ENCODE results near the gene GPRC5C. TPM values are rescaled to one million over a fixed set of nuclear protein-coding genes. Genes with fewer than 3 reads are reported as not detected.
A peak's percentile ranks its signal among the peaks of the same experiment; 100 is the strongest.

Gene GPRC5C
- total RNA-seq, 2 experiments from 2014 or later, result 0.68 to 1.2 TPM

DNA sequence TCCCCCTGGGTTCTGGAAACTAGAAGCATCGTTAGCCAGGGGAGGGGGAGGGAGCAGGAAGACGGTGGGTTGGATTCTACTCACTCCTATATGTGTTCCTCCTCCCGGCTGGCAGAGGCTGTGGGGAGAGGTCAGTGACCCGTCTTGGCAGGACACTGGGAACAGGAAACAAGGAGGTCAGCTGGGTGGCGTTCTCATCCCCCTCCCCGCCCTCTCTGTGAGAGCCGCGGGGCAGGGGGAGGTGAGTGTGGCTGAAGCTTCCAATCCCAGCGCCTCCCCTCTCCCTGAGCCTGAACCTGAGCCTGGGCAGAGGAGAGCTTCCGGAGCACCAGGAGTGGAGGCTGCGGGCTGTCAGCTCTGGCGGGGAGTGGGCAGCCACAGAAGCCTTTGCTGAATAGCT is 12.5 kb downstream of the GPRC5C start:
- Mint-ChIP-seq H3K27me3 (peaks cover 14% of the 10 kb centered on the region), H3K4me3 (no peak overlapping the region)
- POLR2A ChIA-PET, result no interaction called here

DNA sequence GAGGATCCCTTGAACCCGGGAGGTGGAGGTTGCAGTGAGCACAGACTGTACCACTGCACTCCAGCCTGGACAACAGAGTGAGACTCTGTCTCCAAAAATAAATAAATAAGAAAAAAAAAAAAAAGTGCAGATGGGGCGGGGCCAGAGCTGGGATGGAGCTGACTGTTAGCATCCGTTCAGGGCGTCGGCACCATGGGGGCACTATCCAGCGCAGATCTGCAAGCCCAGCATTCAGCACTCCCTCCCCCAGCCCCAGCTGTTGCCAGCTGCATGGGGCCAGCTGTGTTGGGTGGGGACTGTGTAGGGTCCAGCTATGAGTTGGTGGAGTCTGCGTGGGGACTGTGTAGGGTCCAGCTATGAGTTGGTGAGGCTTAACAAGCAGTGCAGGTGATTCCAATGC is 13.3 kb downstream of the GPRC5C start:
- ChIA-PET POLR2A (no interaction called here), CTCF (interaction anchor here (0.6 to 1.9 kb wide), 3 partner anchors 8 to 66 kb away, joined by 3 to 7 read pairs (median 5); no protein-coding TSS in a partner anchor)
- H3K27ac Mint-ChIP-seq, result no peak overlapping the region
- H3K36me3 Mint-ChIP-seq (ENCODE audit: low read depth), result peaks cover under 1% of the 10 kb centered on the region
- H3K4me3 Mint-ChIP-seq, result no peak overlapping the region
- peaks cover 2% of the 10 kb centered on the region for H3K4me1 Mint-ChIP-seq
- DNase-seq, result no peak
- H3K9me3 Mint-ChIP-seq, result no peaks in the 10 kb centered on the region
- peaks cover 13% of the 10 kb centered on the region for H3K27me3 Mint-ChIP-seq

More for the DNA sequence above, 12.5 kb downstream of the GPRC5C start:
- CTCF ChIA-PET, result interaction anchor here (1.4 to 1.9 kb wide), 4 partner anchors 8 to 76 kb away, joined by 3 to 7 read pairs (median 4); no protein-coding TSS in a partner anchor
- H3K27ac Mint-ChIP-seq, result no peak overlapping the region
- no peak for DNase-seq
- H3K36me3 Mint-ChIP-seq (ENCODE audit: low read depth), result peaks cover 3% of the 10 kb centered on the region
- H3K9me3 Mint-ChIP-seq, result no peaks in the 10 kb centered on the region
- H3K4me1 Mint-ChIP-seq, result peaks cover 4% of the 10 kb centered on the region

DNA sequence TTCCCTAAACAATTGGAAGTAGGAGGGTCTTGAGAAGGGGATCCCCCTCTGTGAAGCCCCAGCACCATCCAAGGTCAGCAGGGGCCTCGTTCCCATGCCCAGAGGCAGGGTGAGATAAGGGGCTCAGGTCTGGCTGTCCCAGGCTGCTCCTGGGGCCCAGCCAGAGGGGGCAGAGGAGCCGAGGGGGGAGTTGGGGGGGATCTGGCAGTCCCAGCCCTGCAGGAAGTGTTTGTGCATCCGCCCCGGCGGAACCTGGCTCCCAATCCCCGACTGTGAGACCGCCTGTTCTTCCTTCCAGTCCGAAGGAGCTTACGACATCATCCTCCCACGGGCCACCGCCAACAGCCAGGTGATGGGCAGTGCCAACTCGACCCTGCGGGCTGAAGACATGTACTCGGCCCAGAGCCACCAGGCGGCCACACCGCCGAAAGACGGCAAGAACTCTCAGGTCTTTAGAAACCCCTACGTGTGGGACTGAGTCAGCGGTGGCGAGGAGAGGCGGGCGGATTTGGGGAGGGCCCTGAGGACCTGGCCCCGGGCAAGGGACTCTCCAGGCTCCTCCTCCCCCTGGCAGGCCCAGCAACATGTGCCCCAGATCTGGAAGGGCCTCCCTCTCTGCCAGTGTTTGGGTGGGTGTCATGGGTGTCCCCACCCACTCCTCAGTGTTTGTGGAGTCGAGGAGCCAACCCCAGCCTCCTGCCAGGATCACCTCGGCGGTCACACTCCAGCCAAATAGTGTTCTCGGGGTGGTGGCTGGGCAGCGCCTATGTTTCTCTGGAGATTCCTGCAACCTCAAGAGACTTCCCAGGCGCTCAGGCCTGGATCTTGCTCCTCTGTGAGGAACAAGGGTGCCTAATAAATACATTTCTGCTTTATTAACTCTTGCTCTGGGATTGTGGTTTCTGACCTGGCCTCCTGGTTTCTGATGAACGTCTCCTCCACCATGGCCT is 14.9 kb downstream of the GPRC5C start:
- Mint-ChIP-seq H3K4me3 (no peak overlapping the region), H3K9me3 (no peaks in the 10 kb centered on the region), H3K4me1 (peaks cover 7% of the 10 kb centered on the region), H3K36me3 (ENCODE audit: low read depth) (no peaks in the 10 kb centered on the region), H3K27me3 (peaks cover 18% of the 10 kb centered on the region), H3K27ac (no peak overlapping the region)
- no peak for DNase-seq
- ChIA-PET CTCF (interaction anchor here (2.3 to 3.8 kb wide), 3 partner anchors 9 to 68 kb away, joined by 5 to 16 read pairs (median 9); no protein-coding TSS in a partner anchor), POLR2A (no interaction called here)

DNA sequence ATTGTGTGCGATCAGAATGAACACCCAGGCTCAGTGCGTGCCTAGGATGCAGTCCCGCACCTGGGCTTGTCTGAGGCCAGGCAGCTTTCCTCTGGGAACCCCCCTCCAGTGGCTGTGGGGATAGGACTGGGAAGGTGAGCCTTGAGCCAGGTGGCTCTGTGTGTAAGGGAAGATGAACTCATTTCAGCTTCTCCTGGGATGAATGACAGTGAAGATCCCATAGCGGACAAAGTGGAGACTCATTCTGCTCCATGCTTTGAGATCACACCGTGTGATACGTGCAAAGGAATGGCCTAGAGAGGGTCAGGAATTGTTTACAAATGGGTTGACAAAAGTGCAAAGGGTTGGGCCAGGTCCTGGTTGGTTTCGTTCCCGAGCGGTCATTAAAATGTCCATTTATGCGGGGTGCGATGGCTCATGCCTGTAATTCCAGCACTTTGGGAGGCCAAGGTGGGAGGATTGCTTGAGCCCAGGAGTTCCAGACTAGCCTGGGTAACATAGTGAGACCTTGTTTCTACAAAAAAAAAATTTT is 15.8 kb downstream of the GPRC5C start:
- ChIA-PET POLR2A (no interaction called here), CTCF (interaction anchor here (2.3 to 3.8 kb wide), 3 partner anchors 10 to 69 kb away, joined by 5 to 16 read pairs (median 9); no protein-coding TSS in a partner anchor)
- DNase-seq, result no peak
- Mint-ChIP-seq H3K9me3 (no peaks in the 10 kb centered on the region), H3K27me3 (peaks cover 19% of the 10 kb centered on the region), H3K4me1 (peaks cover 15% of the 10 kb centered on the region), H3K4me3 (no peak overlapping the region), H3K36me3 (ENCODE audit: low read depth) (no peaks in the 10 kb centered on the region), H3K27ac (no peak overlapping the region)

DNA sequence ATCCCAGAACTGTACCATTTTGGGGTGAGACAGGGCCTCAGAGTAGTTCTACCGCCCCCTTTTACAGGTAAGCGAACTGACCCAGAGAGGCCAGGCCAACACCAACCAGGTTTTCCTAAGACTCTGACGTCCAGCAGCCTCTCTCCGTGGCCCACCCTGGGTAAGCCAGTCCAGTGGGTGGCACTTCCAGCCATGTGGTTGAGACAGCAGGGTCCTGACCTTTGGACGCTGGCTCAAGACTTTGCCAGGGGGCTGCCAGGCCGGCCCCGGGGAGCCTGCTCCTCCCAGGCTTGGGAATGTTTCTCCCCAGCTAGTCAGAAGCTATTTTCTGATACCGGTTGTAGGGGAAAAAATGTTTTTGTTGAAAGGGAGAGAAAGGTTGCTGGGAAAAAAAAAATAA is 16.9 kb downstream of the GPRC5C start:
- POLR2A ChIA-PET, result interaction anchor here (1.0 kb wide), 1 partner anchor 13 kb away, joined by 3 read pairs; no protein-coding TSS in a partner anchor

DNA sequence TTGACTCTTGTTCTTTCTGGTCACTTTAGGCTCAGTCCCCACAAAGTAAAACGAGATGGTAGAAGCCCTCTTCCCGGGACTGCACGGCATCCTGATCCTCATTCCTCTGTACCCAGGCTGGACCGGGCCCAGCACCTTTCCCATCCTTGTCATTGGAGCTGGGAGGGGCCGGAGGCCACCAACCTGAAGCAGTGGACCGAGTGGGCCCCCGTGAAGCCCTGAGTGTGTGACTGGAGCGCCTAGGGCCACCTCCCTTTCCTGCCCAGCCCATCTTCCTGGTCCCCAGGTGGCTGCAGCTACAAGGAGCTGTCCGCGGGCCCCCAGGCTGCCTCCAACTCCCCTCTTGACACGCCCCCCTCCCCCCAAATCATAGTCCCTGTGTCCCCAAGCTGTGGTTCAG is 17.4 kb downstream of the GPRC5C start:
- ChIA-PET POLR2A (interaction anchor here (1.0 kb wide), 1 partner anchor 13 kb away, joined by 3 read pairs; no protein-coding TSS in a partner anchor), CTCF (interaction anchor here (2.3 to 3.8 kb wide), 2 partner anchors 9 to 11 kb away, joined by 9 to 16 read pairs; no protein-coding TSS in a partner anchor)
- DNase-seq, result no peak
- no peaks in the 10 kb centered on the region for H3K36me3 Mint-ChIP-seq (ENCODE audit: low read depth)
- no peaks in the 10 kb centered on the region for H3K9me3 Mint-ChIP-seq
- peaks cover 25% of the 10 kb centered on the region for H3K27me3 Mint-ChIP-seq
- no peak overlapping the region for H3K27ac Mint-ChIP-seq
- H3K4me3 Mint-ChIP-seq, result no peak overlapping the region
- peaks cover 25% of the 10 kb centered on the region for H3K4me1 Mint-ChIP-seq

More for the DNA sequence above, 16.9 kb downstream of the GPRC5C start:
- CTCF ChIA-PET, result interaction anchor here (2.3 to 3.8 kb wide), 2 partner anchors 9 to 11 kb away, joined by 9 to 16 read pairs; no protein-coding TSS in a partner anchor
- Mint-ChIP-seq H3K27me3 (peaks cover 25% of the 10 kb centered on the region), H3K36me3 (ENCODE audit: low read depth) (no peaks in the 10 kb centered on the region), H3K9me3 (no peaks in the 10 kb centered on the region), H3K4me1 (peaks cover 25% of the 10 kb centered on the region), H3K27ac (no peak overlapping the region), H3K4me3 (no peak overlapping the region)
- DNase-seq, result no peak

DNA sequence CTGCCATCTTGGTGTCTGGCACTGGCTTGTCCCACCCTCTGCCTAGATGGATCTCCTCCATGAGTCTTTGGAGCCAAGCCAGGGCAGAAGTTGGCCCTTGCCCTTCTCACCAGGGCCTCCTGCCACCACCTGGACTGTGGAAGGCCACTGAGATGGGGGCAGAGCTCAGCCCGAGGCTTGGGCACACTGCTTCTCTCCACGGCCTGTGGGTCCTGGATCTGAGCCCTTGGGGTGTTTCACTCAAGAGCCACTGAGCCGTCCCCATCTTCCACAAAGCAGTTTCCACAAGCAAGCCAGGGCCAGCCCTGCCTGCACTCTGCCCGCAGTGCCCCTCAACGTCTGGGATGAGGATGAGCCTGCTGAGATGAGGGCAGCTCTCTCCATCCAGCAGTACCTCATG is 17.9 kb downstream of the GPRC5C start:
- Mint-ChIP-seq H3K9me3 (no peaks in the 10 kb centered on the region), H3K27ac (no peak overlapping the region), H3K4me1 (peaks cover 27% of the 10 kb centered on the region), H3K4me3 (no peak overlapping the region), H3K27me3 (peaks cover 25% of the 10 kb centered on the region), H3K36me3 (ENCODE audit: low read depth) (no peaks in the 10 kb centered on the region)
- ChIA-PET POLR2A (no interaction called here), CTCF (interaction anchor here (3.8 kb wide), 1 partner anchor 12 kb away, joined by 16 read pairs; no protein-coding TSS in a partner anchor)
- DNase-seq, result no peak

DNA sequence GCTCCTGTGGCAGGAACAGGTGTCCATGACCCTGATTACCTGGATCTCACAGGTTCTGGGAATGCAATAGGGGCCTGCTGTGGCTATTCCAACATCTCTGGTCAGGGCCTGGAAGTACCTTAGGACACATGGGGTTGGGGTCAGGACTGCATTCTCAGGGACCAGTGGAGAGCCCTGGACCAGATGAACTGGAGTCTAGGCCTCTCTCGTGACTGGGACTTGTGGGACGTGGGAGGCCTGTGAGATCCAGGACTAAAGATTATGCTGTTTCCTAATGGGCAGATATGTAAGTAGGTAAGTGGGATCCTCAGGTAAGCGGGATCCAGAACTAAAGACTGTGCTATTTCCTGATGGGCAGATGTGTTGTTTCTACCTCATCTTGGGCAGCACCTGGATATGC is 18.3 kb downstream of the GPRC5C start:
- ChIA-PET CTCF (interaction anchor here (0.6 to 11.8 kb wide), 2 partner anchors 11 to 71 kb away, joined by 3 to 128 read pairs; no protein-coding TSS in a partner anchor), POLR2A (no interaction called here)
- Mint-ChIP-seq H3K9me3 (no peaks in the 10 kb centered on the region), H3K36me3 (ENCODE audit: low read depth) (no peaks in the 10 kb centered on the region), H3K4me3 (no peak overlapping the region), H3K4me1 (peaks cover 27% of the 10 kb centered on the region), H3K27me3 (peaks cover 25% of the 10 kb centered on the region), H3K27ac (no peak overlapping the region)
- no peak for DNase-seq

DNA sequence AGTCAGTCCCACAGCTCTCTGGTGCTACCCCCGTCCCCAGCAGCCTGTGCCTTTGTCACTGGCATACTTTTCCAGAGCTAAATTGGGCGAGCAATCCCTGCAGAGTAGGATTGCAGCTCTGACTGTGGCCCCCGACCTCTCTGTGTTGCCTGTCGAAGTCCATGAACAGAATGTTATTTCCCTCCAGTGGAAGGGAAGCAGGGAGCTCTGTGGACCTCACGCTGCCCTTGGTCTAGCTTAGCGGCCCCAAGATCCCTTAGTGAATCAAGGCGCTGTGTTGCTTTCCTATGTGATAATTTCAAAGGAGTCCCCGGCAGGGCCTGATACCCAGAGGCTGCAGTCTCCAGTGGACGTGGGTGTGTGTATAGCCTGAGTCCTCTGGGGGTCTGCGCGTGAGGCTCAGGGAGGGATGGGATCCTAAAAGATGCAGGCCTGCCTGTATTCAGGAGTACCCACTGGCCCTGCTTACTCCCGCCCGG is 19.1 kb downstream of the GPRC5C start:
- Mint-ChIP-seq H3K27me3 (peaks cover 25% of the 10 kb centered on the region), H3K9me3 (no peaks in the 10 kb centered on the region), H3K4me1 (peaks cover 28% of the 10 kb centered on the region), H3K36me3 (ENCODE audit: low read depth) (no peaks in the 10 kb centered on the region), H3K27ac (no peak overlapping the region), H3K4me3 (no peak overlapping the region)
- POLR2A ChIA-PET, result interaction anchor here (1.2 to 1.7 kb wide), 2 partner anchors 16 to 83 kb away, joined by 3 to 4 read pairs; partner anchors contain the start of gene CD300A
- DNase-seq, result no peak
- CTCF ChIA-PET, result interaction anchor here (0.6 to 11.8 kb wide), 4 partner anchors 10 to 72 kb away, joined by 3 to 128 read pairs (median 5); no protein-coding TSS in a partner anchor

DNA sequence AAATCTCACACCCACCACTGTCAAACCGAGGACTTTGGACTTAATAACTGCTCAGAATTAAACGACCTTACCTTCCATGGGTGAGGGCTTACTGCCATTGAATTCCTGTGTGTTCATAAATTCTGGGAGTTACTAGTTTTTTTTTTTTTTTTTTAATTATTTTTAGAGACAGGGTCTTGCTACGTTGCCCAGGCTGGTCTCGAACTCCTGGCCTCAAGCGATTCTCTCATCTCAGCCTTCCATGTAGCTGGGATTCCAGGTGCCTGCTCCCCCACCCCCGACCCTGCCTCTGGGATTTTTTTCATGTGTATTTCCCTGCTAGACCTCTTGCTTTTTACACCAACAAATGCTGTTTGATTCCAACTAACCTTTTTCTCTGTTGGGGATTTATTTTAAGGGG is 19.7 kb downstream of the GPRC5C start:
- Mint-ChIP-seq H3K27ac (no peak overlapping the region), H3K9me3 (no peaks in the 10 kb centered on the region), H3K36me3 (ENCODE audit: low read depth) (no peaks in the 10 kb centered on the region), H3K4me3 (no peak overlapping the region), H3K27me3 (peaks cover 27% of the 10 kb centered on the region), H3K4me1 (peaks cover 30% of the 10 kb centered on the region)
- no peak for DNase-seq
- CTCF ChIA-PET, result interaction anchor here (1.0 to 11.8 kb wide), 3 partner anchors 15 to 84 kb away, joined by 4 to 128 read pairs (median 77); partner anchors contain the start of gene GPR142
- POLR2A ChIA-PET, result interaction anchor here (1.2 to 1.7 kb wide), 2 partner anchors 15 to 83 kb away, joined by 3 to 4 read pairs; partner anchors contain the start of gene CD300A

DNA sequence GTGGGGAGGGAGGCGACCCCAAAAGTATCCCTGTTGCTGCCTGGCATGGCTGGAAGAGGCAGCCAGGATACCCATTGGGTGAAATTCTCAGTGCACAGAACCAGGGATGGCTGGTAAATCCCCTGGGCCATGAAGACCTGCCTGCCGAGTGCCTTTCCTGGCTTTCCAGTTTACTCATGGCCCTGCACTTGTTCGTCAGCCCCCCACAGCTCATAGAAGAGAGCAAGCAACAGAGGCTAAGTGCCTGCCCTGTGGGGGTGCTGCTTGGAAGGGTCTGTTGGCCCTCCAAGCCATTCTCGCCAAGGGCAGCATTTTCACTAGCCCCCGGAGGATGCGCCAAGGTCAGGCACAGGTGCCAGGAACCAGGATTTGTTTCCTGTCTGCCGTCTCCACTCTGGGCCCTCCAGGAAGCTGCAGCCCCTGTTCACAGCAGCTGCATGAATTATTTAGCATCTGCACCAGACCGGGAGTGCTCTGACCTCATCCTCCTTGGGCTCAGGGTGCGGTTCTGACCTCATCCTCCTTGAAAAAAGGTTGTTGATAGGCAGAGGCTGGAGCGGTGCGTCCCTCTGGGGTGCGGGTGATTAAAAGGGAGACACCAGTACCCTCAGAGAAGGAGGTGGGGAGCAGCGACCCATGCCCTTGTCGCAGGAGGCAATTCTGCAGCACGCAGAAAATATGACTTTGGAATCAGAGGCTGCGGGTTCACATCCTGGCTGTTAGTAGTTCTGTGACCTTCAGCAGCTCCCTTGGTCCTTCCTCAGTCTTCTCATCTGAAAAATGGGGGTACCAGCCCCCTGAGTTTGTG is 20.3 kb downstream of the GPRC5C start:
- ChIA-PET POLR2A (interaction anchor here (1.2 to 1.7 kb wide), 2 partner anchors 15 to 84 kb away, joined by 3 to 4 read pairs; partner anchors contain the start of gene CD300A), CTCF (interaction anchor here (1.0 to 11.8 kb wide), 5 partner anchors 8 to 84 kb away, joined by 4 to 128 read pairs (median 7); partner anchors contain the start of gene GPR142)
- H3K36me3 Mint-ChIP-seq (ENCODE audit: low read depth), result no peaks in the 10 kb centered on the region
- no peaks in the 10 kb centered on the region for H3K9me3 Mint-ChIP-seq
- DNase-seq, result peak; percentile 66
- H3K27ac Mint-ChIP-seq, result peak overlapping the region; percentile 60
- peak overlapping the region; percentile 22 for H3K4me3 Mint-ChIP-seq
- H3K27me3 Mint-ChIP-seq, result peaks cover 25% of the 10 kb centered on the region
- H3K4me1 Mint-ChIP-seq, result peaks cover 31% of the 10 kb centered on the region
